ENCODE data around the gene PLS1. TPM values are rescaled to one million over a fixed set of nuclear protein-coding genes. Genes with fewer than 3 reads are reported as not detected.

PLS1 gene
- total and polyA plus RNA-seq, 4 donors = 9.3 to 45.4 (median 18.7) TPM

DNA sequence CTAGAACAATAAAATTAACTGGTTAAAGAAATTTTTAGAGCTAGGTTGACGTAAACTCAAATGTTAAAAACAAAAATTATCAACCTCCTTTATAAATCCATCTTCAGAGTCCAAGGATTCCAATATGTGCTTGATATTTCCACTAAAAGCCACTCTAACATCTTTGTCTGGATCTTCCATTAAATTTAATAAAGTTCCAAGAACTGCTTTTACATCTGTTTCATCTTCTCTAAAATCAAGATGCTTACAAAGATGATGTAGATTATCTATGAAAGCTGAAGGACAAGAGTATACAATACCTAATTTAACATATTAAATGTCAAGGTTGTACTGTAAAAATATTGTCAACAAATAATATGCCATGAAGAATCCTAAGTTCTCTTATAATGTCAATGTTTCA lies 42.5 kb upstream of the PLS1 start:
- Histone ChIP-seq H3K9me3 (ENCODE audit: control insufficient read depth in 4 of 4, insufficient read depth in 3 of 4, low read length in 3 of 4) (no peaks in the 10 kb centered on the region), H3K4me1 (ENCODE audit: control insufficient read depth in 5 of 5, insufficient read depth in 5 of 5, low read length in 5 of 5) (no peaks in the 10 kb centered on the region), H3K27me3 (ENCODE audit: control insufficient read depth in 3 of 3, insufficient read depth in 3 of 3, low read length in 2 of 3) (no peaks in the 10 kb centered on the region), H3K4me3 (no peak overlapping the region), H3K9ac (ENCODE audit: insufficient read depth in 1 of 2, low read length in 2 of 2) (no peak overlapping the region), H3K27ac (ENCODE audit: low read depth in 1 of 2, low read length in 1 of 2) (no peak overlapping the region), H3K36me3 (ENCODE audit: control insufficient read depth in 4 of 4, insufficient read depth in 4 of 4, low read length in 4 of 4) (peaks cover 5 to 26% (median 16%) of the 10 kb centered on the region in 4 donors)
- DNase-seq (no peak), ATAC-seq (ENCODE audit: insufficient read depth, low FRiP score) (no peak)
- TF ChIP-seq, protein P1, sequence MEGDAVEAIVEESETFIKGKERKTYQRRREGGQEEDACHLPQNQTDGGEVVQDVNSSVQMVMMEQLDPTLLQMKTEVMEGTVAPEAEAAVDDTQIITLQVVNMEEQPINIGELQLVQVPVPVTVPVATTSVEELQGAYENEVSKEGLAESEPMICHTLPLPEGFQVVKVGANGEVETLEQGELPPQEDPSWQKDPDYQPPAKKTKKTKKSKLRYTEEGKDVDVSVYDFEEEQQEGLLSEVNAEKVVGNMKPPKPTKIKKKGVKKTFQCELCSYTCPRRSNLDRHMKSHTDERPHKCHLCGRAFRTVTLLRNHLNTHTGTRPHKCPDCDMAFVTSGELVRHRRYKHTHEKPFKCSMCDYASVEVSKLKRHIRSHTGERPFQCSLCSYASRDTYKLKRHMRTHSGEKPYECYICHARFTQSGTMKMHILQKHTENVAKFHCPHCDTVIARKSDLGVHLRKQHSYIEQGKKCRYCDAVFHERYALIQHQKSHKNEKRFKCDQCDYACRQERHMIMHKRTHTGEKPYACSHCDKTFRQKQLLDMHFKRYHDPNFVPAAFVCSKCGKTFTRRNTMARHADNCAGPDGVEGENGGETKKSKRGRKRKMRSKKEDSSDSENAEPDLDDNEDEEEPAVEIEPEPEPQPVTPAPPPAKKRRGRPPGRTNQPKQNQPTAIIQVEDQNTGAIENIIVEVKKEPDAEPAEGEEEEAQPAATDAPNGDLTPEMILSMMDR (IDR thresholded peaks at IDR 0.05; ENCODE audit: control extremely low read depth, extremely low read depth) = no peak
- WGBS, 2 donors = 98 to 100% methylated on average over 1 of the region's 1 CpG

DNA sequence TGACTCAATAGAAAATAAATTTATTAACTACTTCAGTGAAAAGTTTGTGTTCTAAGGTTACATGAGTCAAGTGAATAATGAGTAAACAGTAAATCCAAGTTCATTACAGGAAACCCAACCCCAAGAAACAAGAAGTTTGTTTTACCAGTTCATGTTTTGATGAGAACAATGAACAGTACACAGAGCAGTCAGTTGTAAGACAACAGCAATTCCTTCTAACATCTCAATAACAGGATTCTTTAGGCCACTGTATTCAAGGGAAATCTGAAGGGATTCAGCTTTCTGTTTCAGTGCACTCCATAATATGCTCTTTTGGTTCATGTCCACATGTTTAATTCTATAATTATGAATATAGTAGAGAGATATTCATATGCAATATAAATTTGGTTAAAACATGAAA lies 36.1 kb upstream of the PLS1 start:
- no peak for ATAC-seq (ENCODE audit: insufficient read depth, low FRiP score)
- no peaks in the 10 kb centered on the region for H3K9me3 ChIP-seq (ENCODE audit: control insufficient read depth in 4 of 4, insufficient read depth in 3 of 4, low read length in 3 of 4)
- no peaks in the 10 kb centered on the region for H3K27me3 ChIP-seq (ENCODE audit: control insufficient read depth in 3 of 3, insufficient read depth in 3 of 3, low read length in 2 of 3)
- TF ChIP-seq, protein P1 (IDR thresholded peaks at IDR 0.05; ENCODE audit: control extremely low read depth, extremely low read depth) = no peak
- peaks cover 0 to 16% (median 9%) of the 10 kb centered on the region in 4 donors for H3K36me3 ChIP-seq (ENCODE audit: control insufficient read depth in 4 of 4, insufficient read depth in 4 of 4, low read length in 4 of 4)
- no peak overlapping the region for H3K9ac ChIP-seq (ENCODE audit: insufficient read depth in 1 of 2, low read length in 2 of 2)
- no peaks in the 10 kb centered on the region for H3K4me1 ChIP-seq (ENCODE audit: control insufficient read depth in 5 of 5, insufficient read depth in 5 of 5, low read length in 5 of 5)
- DNase-seq = no peak
- no peak overlapping the region for H3K27ac ChIP-seq (ENCODE audit: low read depth in 1 of 2, low read length in 1 of 2)
- no peak overlapping the region for H3K4me3 ChIP-seq

DNA sequence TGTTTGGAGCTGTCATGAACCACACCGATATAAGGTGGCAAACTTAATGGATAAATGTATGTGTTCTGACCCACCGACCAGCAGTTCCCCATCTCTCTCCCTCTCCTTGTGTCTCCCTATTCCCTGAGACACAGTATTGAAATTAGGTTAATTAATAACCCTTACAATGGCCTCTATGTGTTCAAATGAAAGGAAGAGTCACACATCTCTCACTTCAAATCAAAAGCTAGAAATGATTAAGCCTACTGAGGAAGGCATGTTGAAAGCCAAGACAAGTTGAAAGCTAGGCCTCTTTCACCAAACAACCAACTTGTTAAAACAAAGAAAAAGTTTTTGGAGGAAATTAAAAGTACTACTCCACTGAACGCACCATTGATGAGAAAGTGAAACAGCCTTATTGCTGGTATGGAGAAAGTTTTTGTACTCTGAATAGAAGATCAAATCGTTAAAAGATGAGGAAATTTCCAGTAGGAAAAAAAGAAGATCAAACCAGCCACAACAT lies 32.6 kb upstream of the PLS1 start:
- H3K4me1 ChIP-seq (ENCODE audit: control insufficient read depth in 5 of 5, insufficient read depth in 5 of 5, low read length in 5 of 5) = no peaks in the 10 kb centered on the region
- ATAC-seq (ENCODE audit: insufficient read depth, low FRiP score) (no peak), DNase-seq (no peak)
- peaks cover 0 to 17% (median 6%) of the 10 kb centered on the region in 4 donors for H3K36me3 ChIP-seq (ENCODE audit: control insufficient read depth in 4 of 4, insufficient read depth in 4 of 4, low read length in 4 of 4)
- H3K9me3 ChIP-seq (ENCODE audit: control insufficient read depth in 4 of 4, insufficient read depth in 3 of 4, low read length in 3 of 4) = no peaks in the 10 kb centered on the region
- 87 to 88% methylated on average over 4 of the region's 4 CpGs for WGBS, 2 donors
- no peak overlapping the region for H3K27ac ChIP-seq (ENCODE audit: low read depth in 1 of 2, low read length in 1 of 2)
- no peak overlapping the region for H3K4me3 ChIP-seq
- no peaks in the 10 kb centered on the region for H3K27me3 ChIP-seq (ENCODE audit: control insufficient read depth in 3 of 3, insufficient read depth in 3 of 3, low read length in 2 of 3)
- TF ChIP-seq, protein P1 (IDR thresholded peaks at IDR 0.05; ENCODE audit: control extremely low read depth, extremely low read depth) = no peak
- H3K9ac ChIP-seq (ENCODE audit: insufficient read depth in 1 of 2, low read length in 2 of 2) = no peak overlapping the region

GRCh38 chr3:142566096-142566495 lies 30.1 kb upstream of the PLS1 start:
- peaks cover 0 to 9% (median 4%) of the 10 kb centered on the region in 4 donors for H3K36me3 ChIP-seq (ENCODE audit: control insufficient read depth in 4 of 4, insufficient read depth in 4 of 4, low read length in 4 of 4)

More at GRCh38 chr3:142566096-142566495, 30.1 kb upstream of the PLS1 start:
- TF ChIP-seq, protein P1 (IDR thresholded peaks at IDR 0.05; ENCODE audit: control extremely low read depth, extremely low read depth) = no peak
- Histone ChIP-seq H3K9me3 (ENCODE audit: control insufficient read depth in 4 of 4, insufficient read depth in 3 of 4, low read length in 3 of 4) (no peaks in the 10 kb centered on the region), H3K27ac (ENCODE audit: low read depth in 1 of 2, low read length in 1 of 2) (no peak overlapping the region), H3K4me3 (no peak overlapping the region), H3K27me3 (ENCODE audit: control insufficient read depth in 3 of 3, insufficient read depth in 3 of 3, low read length in 2 of 3) (no peaks in the 10 kb centered on the region), H3K4me1 (ENCODE audit: control insufficient read depth in 5 of 5, insufficient read depth in 5 of 5, low read length in 5 of 5) (no peaks in the 10 kb centered on the region), H3K9ac (ENCODE audit: insufficient read depth in 1 of 2, low read length in 2 of 2) (no peak overlapping the region)
- 94 to 95% methylated on average over 3 of the region's 3 CpGs for WGBS, 2 donors
- no peak for DNase-seq
- no peak for ATAC-seq (ENCODE audit: insufficient read depth, low FRiP score)
